Activated T-helper 1 cell treated with anti-CD3 and anti-CD28 coated beads, Interleukin-2, amount 50 U/mL, for 16 hours (primary cell): ENCODE measurements around the gene CACNA1C.

ENCODE experiments used
- DNase-seq, 2 donors: peaks; one replicate each; pipeline ENCODE4 v3.0.0-alpha.2; 2020; ENCODE audit warnings: low read depth in 1 of 2, low spot score in 1 of 2

The CACNA1C gene

GRCh38 chr12:2317772-2318171, 265.0 kb downstream of the CACNA1C start:
- DNase-seq = no peak

- no peak for DNase-seq
Observed at GRCh38 chr12:2318286-2318685, 265.5 kb downstream of the CACNA1C start.

DNA sequence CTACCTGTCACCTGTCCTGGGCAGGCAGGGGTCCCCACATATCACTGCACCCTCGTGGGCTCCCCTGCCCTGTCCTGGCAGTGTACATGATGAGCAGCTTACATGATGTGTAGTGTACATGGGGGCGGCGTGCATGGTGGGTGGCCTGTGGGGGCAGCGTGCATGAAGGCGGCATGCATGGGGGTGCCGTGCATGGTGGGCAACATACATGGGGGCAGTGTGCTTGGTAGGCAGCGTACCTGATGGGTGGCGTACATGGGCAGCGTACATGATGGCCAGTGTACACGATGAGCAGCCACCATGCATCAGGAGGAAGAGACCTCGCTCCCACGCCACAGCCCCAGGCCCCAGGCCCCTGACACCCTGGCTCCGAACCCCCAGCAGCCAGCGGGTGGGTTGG, 266.3 kb downstream of the CACNA1C start:
- no peak for DNase-seq

DNA sequence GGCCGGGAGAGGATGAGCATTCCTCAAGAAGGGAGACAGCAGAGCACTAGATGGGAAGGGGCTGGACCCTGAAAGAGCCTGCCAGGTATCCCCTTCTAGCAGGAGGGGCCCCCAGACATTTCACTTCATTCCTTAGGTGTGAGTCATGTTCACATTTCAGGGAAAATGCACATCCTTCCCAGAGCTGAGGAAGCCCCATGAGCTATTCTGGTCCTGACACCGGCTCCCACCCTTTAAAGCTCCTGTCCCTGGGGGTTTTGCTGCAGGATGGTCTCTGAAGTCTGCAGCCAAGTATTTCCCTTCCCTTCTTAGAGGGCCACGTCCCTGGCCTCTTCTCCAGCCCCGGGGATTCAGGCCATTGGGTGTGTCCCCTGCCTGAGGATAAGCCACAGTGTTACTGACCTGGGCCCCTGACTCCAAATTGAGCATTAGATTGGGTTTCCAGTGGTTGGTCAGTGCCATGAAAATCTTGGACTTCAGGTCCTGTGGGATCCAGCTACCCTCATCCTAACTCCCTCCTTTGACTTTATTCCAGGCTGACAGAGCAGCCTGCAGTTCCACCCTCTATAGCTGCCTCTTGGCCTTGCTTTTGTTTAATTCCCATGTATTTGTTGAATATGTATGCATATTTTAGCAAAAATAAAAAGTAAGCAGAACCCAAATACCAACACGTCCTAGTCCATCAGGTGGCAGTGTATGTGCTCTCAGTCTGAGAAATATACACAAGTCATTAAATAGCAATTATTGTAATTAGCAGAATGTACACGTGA, 267.1 kb downstream of the CACNA1C start:
- no peak for DNase-seq

- no peak for DNase-seq
Observed at GRCh38 chr12:2320841-2321240, 268.1 kb downstream of the CACNA1C start.

GRCh38 chr12:2322554-2323120, 269.9 kb downstream of the CACNA1C start:
- DNase-seq = no peak

GRCh38 chr12:2323532-2324255, 270.9 kb downstream of the CACNA1C start:
- DNase-seq = no peak

GRCh38 chr12:2324387-2324786, 271.6 kb downstream of the CACNA1C start:
- DNase-seq = no peak

GRCh38 chr12:2325519-2325918, 272.7 kb downstream of the CACNA1C start:
- no peak for DNase-seq

- DNase-seq = no peak
Observed at GRCh38 chr12:2326470-2326869, 273.7 kb downstream of the CACNA1C start.

DNA sequence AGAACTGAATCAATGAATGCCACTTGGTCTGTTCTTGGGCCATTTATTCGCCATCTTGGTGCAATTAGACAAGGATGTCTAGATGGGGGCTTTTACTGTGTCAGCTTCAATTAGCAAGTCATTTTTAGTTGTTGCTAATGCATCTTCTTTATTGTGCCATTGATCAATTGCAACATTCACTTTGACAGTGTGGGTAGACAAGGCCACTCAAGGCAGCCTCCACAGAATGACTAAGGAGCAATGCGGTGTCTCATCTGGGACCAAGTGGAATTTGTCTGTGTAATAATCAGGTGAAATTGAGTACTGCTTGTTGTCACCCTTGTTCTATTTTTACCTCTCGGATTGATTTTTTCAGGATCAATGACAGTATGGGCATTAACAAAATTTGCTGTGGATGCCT, 275.9 kb downstream of the CACNA1C start:
- no peak for DNase-seq

GRCh38 chr12:2329661-2330210, 276.9 kb downstream of the CACNA1C start:
- no peak for DNase-seq

GRCh38 chr12:2332236-2332635, 279.4 kb downstream of the CACNA1C start:
- no peak for DNase-seq

- DNase-seq = no peak
Observed at GRCh38 chr12:2332947-2333346, 280.2 kb downstream of the CACNA1C start.

DNA sequence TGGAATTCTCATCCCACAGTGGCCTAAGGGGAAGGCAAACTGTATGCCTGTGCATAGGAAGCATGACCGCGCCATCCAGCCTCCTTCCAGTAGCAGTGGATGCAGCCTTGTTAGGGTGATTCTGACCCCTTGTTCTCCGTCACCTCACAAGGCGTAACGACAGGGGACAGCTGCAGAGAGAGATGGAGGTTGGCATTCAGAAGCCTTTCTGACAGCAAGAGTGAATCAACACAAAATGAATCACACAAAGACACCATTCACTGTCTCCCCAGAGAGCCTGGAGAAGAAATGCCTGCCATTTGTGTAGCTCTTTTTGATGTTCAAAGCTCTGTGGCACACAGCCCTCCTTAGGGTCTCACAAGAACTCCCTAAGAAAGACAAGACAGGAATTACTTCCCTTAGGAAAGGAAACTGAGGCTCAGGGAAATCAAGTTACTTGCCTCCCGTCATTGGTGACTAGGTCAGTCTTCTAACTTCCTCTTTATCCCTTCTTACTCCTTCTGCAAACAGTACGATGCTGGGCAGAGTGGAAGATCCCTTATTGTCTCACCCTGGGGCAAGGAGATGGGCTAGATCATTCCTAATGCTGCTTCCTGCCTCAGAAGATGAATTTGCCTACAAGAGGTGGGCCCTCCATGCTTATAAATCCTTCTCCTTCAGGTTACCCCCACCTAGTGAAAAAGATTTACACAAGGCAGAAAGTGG, 280.9 kb downstream of the CACNA1C start:
- no peak for DNase-seq

DNA sequence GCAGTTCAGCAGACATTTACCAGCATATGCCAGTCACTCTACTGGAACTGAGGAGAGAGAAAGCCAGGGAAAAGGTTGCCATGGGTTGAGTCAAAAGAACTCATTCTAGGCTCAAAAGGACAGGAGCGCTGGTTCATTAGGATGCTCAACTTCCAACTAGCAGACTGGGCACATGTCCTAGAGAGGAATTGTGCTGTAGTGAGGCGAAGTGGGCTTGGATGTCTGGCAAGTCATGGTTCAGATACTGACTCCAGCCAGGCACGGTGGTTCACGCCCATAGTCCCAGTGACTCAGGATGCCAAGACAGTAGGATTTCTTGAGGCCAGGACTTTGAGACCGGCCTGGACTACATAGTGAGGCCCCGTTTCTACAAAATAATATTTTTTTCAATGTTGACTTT, 281.5 kb downstream of the CACNA1C start:
- no peak for DNase-seq

GRCh38 chr12:2334689-2335088, 281.9 kb downstream of the CACNA1C start:
- no peak for DNase-seq

DNA sequence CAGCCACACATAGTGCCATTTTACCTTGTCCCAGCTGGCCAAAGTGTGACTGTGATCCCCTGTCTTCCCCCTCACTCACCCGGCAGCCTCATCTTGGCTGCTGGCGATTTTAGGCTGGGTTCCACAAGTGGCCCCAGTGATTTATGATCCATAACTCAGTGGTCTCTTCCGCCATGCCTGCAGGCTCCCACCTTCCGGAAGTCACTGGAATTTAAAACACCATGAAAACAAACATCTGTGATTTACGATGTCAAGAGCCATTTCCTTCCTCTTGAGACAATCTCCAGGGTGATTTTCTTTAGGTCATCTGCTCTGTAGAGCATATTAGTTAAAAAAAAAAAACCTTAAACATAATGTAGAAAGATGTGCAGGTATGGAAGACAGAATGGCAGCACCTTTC, 282.3 kb downstream of the CACNA1C start:
- no peak for DNase-seq

DNA sequence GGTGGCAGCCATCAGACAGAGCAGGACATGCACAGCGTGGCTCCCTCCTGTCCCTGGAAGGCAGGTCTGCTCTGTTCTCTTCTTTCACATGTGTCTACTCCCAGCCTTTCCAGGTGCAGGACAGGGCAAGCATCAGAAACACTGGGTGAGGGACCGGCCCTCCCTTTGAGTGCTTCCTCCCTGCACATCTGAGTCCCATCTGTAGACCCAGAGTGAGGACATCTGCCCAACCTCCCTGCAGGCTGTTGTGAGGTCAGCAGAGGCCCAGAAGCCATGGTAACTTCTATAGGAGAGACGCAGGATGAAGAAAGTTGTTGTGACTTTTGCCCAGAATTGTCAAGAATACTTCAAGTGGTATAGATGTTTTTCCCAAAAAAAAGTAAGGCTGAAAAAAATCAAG, 282.7 kb downstream of the CACNA1C start:
- no peak for DNase-seq

DNA sequence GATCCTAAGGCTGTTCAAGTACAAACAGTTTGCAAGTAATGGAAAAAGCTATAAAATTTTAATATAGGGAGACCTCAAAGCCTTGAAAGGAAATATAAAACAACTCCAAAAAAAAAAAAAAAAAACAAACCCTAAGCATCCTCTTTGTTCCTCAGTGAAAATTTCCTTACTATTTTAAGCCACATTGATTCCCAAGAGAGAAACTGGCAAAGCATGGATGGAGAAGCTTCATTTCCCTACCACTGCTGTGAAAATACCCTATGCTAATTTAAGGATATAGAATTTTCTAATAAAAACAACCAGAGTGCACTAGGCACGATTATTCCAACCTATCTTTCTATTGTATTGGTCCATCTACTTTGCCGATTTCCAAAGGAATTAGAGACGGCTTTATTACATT, 283.1 kb downstream of the CACNA1C start:
- DNase-seq = no peak

DNA sequence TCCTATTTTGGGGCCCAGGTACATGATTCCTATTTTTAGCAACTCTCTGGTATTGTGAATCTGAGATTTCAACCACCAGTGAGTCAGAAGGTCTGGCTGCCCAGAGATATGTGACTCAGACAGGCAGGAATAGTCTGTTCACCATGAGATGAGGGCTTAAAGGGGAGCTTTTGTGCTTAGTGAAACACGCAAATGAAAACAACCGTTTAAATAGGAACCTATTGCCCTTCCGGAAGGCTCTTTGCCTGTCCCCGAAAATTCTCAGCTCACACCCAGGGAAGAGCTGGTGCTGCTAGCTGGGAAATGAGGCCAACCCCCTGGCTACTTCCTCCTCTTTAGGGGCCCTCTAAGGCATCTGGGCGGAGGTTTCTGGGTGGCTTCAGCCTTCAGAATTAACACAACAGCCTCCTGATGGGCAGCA, 283.6 kb downstream of the CACNA1C start:
- no peak for DNase-seq
